Measurements from ENCODE around the gene DEFB129. TPM values are rescaled to one million over a fixed set of nuclear protein-coding genes. Genes with fewer than 3 reads are reported as not detected.

DEFB129 gene
- total and polyA plus RNA-seq, 2 experiments from 2014 or later = not detected

GRCh38 chr20:273884-274283 lies 46.8 kb downstream of the DEFB129 start:
- DNase-seq (ENCODE audit: low read depth in 1 of 2, low spot score in 1 of 2) = no peak
- peaks cover 22% of the 10 kb centered on the region for H3K36me3 ChIP-seq
- no peak overlapping the region for H3K27ac ChIP-seq
- no peak for TF ChIP-seq CTCF (IDR thresholded peaks at IDR 0.05; ENCODE audit: low read depth, low read length)
- H3K9me3 ChIP-seq (ENCODE audit: low read depth) = no peaks in the 10 kb centered on the region
- no peaks in the 10 kb centered on the region for H3K4me1 ChIP-seq (ENCODE audit: low read depth)
- no peak overlapping the region for H3K4me3 ChIP-seq
- no peaks in the 10 kb centered on the region for H3K27me3 ChIP-seq

DNA sequence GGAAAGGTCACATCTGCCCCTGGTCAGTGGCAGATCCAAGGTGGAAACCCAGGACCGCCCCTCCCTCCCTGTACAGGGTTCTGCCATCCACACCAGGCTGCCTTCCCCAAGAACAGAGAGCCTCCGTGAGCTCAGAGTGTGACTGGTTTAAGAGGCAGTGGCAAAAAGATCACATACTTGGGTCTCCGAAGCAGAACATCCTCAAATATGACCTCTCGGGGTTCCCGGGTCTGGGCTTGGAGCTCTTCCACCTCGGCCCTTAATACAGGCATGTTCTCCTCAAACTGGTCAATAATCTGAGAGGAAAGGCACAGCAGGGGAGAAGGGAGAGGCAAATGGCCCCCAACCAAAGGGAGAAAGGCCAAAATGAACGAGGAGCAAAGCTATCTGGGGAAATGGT lies 48.7 kb downstream of the DEFB129 start:
- no peak for DNase-seq (ENCODE audit: low read depth in 1 of 2, low spot score in 1 of 2)
- H3K4me3 ChIP-seq = no peak overlapping the region
- H3K4me1 ChIP-seq (ENCODE audit: low read depth) = no peaks in the 10 kb centered on the region
- H3K9me3 ChIP-seq (ENCODE audit: low read depth) = no peaks in the 10 kb centered on the region
- no peak for TF ChIP-seq CTCF (IDR thresholded peaks at IDR 0.05; ENCODE audit: low read depth, low read length)
- no peak overlapping the region for H3K27ac ChIP-seq
- H3K36me3 ChIP-seq = peaks cover 23% of the 10 kb centered on the region
- no peaks in the 10 kb centered on the region for H3K27me3 ChIP-seq

GRCh38 chr20:276620-277495 lies 49.8 kb downstream of the DEFB129 start:
- no peak for TF ChIP-seq CTCF (IDR thresholded peaks at IDR 0.05; ENCODE audit: low read depth, low read length)

GRCh38 chr20:277496-277781 lies 50.4 kb downstream of the DEFB129 start:
- no peaks in the 10 kb centered on the region for H3K4me1 ChIP-seq (ENCODE audit: low read depth)
- H3K27me3 ChIP-seq = no peaks in the 10 kb centered on the region
- H3K4me3 ChIP-seq = no peak overlapping the region
- no peak overlapping the region for H3K27ac ChIP-seq
- TF ChIP-seq CTCF (IDR thresholded peaks at IDR 0.05; ENCODE audit: low read depth, low read length) = no peak
- H3K9me3 ChIP-seq (ENCODE audit: low read depth) = no peaks in the 10 kb centered on the region
- H3K36me3 ChIP-seq = peaks cover 29% of the 10 kb centered on the region
- no peak for DNase-seq (ENCODE audit: low read depth in 1 of 2, low spot score in 1 of 2)

More at GRCh38 chr20:276620-277495, 49.8 kb downstream of the DEFB129 start:
- Histone ChIP-seq H3K36me3 (peaks cover 23% of the 10 kb centered on the region), H3K9me3 (ENCODE audit: low read depth) (no peaks in the 10 kb centered on the region), H3K4me1 (ENCODE audit: low read depth) (no peaks in the 10 kb centered on the region), H3K27ac (no peak overlapping the region), H3K4me3 (no peak overlapping the region), H3K27me3 (no peaks in the 10 kb centered on the region)
- DNase-seq (ENCODE audit: low read depth in 1 of 2, low spot score in 1 of 2) = no peak

GRCh38 chr20:278181-278580 lies 51.1 kb downstream of the DEFB129 start:
- TF ChIP-seq CTCF (IDR thresholded peaks at IDR 0.05; ENCODE audit: low read depth, low read length) = no peak
- Histone ChIP-seq H3K36me3 (peaks cover 29% of the 10 kb centered on the region), H3K9me3 (ENCODE audit: low read depth) (no peaks in the 10 kb centered on the region), H3K27me3 (no peaks in the 10 kb centered on the region), H3K4me1 (ENCODE audit: low read depth) (no peaks in the 10 kb centered on the region), H3K4me3 (no peak overlapping the region), H3K27ac (no peak overlapping the region)
- DNase-seq (ENCODE audit: low read depth in 1 of 2, low spot score in 1 of 2) = no peak

Measured in cardiac muscle cell (in vitro differentiated cells and primary cell).